Kasumi-1 (cell line): ENCODE measurements around the gene PPP6R2.
A peak's percentile ranks its signal among the peaks of the same experiment; 100 is the strongest.

ENCODE experiments used
- DNase-seq, 2 experiments: peaks; one replicate each; lab custom pipeline; 2025; lab: John Stamatoyannopoulos, UW

PPP6R2 gene

GRCh38 chr22:50305393-50305922 is 37.7 kb upstream of the PPP6R2 start:
- no peak for DNase-seq

DNA sequence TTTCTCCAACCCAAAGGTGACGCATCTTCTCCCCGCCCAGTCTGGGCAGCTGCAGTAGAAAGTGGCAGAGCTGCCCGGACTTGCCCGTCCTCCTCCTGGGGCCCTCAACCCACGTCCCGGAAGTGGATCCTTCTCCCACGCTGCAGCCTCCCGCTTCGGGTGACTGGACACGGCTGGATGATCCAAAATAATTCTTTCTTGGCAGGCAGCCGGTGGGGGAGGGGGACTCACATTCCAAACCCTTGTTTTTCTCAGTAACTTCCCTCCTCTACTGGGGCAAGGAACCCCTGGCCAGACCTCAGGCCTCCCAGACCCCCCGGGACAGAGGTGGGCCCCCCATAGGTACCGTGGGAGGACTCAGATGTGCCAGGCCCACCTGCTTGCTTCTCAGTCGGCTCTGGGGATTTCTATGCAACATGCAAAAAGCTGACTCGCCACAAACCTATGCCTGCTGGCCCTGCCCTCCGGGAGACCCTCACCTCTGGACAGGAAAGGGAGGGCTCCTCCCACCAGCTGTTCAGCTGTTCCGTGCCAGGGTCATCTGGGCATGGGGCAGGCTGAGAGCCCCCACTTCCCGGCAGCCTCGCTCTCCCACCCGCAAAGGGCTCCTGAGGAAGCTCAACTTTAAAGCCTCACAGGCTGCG is 37.1 kb upstream of the PPP6R2 start:
- DNase-seq, result no peak

- peak; percentile 33 to 35 for DNase-seq
These were observed 36.1 kb upstream of the PPP6R2 start, which contains the start of gene PLXNB2 for GRCh38 chr22:50306753-50307749. TSS of gene PLXNB2 (minus strand) at chr22:50307646. CDS start at chr22:50290584, 17,062 bp downstream.

- no peak for DNase-seq
These were observed 35.1 kb upstream of the PPP6R2 start for GRCh38 chr22:50307890-50308596.

- DNase-seq, result peak; percentile 75 to 86
These were observed 34.6 kb upstream of the PPP6R2 start for GRCh38 chr22:50308597-50308935.

- peak; percentile 64 to 86 for DNase-seq
These were observed 34.0 kb upstream of the PPP6R2 start for GRCh38 chr22:50308986-50309600.

DNA sequence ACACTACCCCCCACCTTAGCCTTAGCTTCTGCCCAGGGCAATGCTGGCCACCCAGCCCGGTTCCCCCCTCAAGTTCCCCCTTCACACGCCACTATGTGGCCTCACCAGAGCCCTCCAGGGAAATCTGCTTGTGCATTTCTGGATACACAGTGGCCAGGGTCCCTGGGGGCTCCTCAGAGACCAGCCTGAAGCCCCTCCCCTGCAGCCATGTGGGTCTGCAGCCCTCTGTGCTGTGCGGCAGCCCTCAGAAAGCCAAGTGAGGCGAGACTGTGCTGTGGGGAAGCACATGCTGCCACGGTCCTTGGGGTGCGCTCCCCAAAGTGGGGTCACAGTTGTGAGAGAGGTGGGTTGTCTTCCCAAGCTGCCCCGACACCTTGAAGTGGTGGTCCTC is 33.5 kb upstream of the PPP6R2 start:
- DNase-seq, result no peak

DNA sequence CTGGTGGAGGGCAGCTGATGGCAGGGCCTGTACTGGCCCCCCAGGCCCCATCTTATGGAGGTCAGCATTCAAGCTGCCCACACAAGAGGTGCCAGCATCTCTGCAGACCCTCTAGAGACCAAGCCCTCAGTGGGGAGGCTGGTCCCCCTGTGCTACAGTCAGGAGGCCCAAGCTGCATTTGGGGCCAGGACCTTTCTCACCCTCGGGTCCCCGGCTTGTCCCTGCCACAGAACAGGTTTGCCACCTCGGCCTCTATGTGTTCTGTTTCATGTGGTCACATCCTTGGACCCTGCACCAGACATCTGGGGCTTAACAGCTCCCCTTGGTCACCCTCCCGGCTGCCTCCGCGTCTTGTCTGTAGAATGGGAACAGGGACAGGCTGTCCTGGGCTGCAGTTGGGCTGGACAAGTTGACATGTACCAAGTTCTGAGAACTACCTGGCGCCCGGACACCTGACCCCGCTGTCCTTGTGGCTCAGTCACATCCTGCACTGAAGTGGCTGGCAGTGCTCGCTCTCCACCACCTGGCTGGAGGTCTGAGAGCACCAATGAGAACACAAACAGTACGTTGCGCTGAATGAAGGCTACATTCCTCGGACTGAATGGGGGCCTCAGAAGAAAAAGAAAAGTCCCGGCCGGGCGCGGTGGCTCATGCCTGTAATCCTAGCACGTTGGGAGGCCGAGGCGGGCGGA is 33.0 kb upstream of the PPP6R2 start:
- no peak for DNase-seq

GRCh38 chr22:50310949-50311444 is 32.1 kb upstream of the PPP6R2 start:
- DNase-seq, result no peak

GRCh38 chr22:50311606-50312351 is 31.3 kb upstream of the PPP6R2 start:
- DNase-seq, result no peak

- DNase-seq, result no peak
These were observed 30.8 kb upstream of the PPP6R2 start for GRCh38 chr22:50312371-50312770.

DNA sequence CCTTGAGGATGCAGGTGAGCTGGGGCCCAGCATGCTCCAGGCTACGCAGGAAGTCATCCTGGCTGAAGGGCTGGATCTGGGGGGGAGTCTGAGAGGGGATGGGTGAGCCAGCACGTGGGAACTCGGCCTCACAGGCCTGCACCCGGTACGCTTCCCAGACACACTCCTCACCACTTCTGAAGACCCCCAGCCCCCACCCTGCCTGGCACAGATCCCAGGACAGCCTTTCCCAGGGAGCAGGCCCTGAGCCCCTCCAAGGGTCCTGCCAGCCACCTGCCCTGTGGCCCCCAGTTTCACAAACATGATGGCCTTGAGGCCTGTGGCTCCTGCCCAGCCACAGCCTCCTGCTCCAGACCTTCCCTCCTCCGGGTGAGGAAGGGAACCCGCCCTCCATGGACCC is 30.1 kb upstream of the PPP6R2 start:
- DNase-seq, result no peak

GRCh38 chr22:50313600-50313999 is 29.5 kb upstream of the PPP6R2 start:
- no peak for DNase-seq

GRCh38 chr22:50314081-50314454 is 29.1 kb upstream of the PPP6R2 start:
- DNase-seq, result no peak

- peak; percentile 72 to 81 for DNase-seq
These were observed 28.5 kb upstream of the PPP6R2 start for GRCh38 chr22:50314455-50315288.

- no peak for DNase-seq
These were observed 27.6 kb upstream of the PPP6R2 start for GRCh38 chr22:50315289-50316113.

- DNase-seq, result no peak
These were observed 26.7 kb upstream of the PPP6R2 start for GRCh38 chr22:50316114-50317065.
